Large intestine (tissue), 3 donors: ENCODE results near the gene DAD1. TPM values are rescaled to one million over a fixed set of nuclear protein-coding genes. Genes with fewer than 3 reads are reported as not detected.
A peak's percentile ranks its signal among the peaks of the same experiment; 100 is the strongest.
"Not testable (repeated sequence)": the region's sequence is repeated elsewhere in the genome, so short reads cannot be mapped to it uniquely, and the experiment has no call there.

ENCODE experiments used
- DNase-seq, 2 donors: peaks; one replicate each; pipeline versions ENCODE4 v3.0.0 to v3.0.0-alpha.2; 2013
- H3K27ac ChIP-seq: one replicate; pipeline ENCODE4 v1.5.1; 2013; ENCODE audit warnings: low read length
- H3K27me3 ChIP-seq: 2 replicates; pipeline ENCODE4 v1.6.1; 2013; ENCODE audit warnings: low read length; ENCODE audit not compliant: control insufficient read depth, insufficient read depth
- H3K36me3 ChIP-seq: 2 replicates; pipeline ENCODE4 v1.6.1; 2013; ENCODE audit warnings: low read length; ENCODE audit not compliant: control insufficient read depth, insufficient read depth
- H3K4me1 ChIP-seq: one replicate; pipeline ENCODE4 v1.6.1; 2013; ENCODE audit warnings: low read length; ENCODE audit not compliant: control insufficient read depth, insufficient read depth
- H3K4me3 ChIP-seq: one replicate; pipeline ENCODE4 v1.5.1; 2013; ENCODE audit warnings: low read length
- H3K9me3 ChIP-seq: one replicate; pipeline ENCODE4 v1.6.1; 2013; ENCODE audit warnings: mild to moderate bottlenecking, low read depth, low read length, moderate library complexity; ENCODE audit not compliant: control insufficient read depth
- WGBS: methylation state at CpG from one replicate; pipeline ENCODE4 v1.1.5; 2013; ENCODE audit warnings: low lambda C conversion rate; ENCODE audit not compliant: insufficient coverage; 5-methylcytosine and 5-hydroxymethylcytosine counted together
- polyA plus RNA-seq: library from polyadenylated mRNA; unstranded; fragments of 120-200 nt; gene quantifications from one replicate; pipeline ENCODE4 v1.2.1, GENCODE V29; 2013

DAD1 gene
- polyA plus RNA-seq, 1 donor = 206 TPM

- Histone ChIP-seq H3K4me1 (peaks cover 12% of the 10 kb centered on the region), H3K9me3 (no peaks in the 10 kb centered on the region), H3K4me3 (no peak overlapping the region), H3K27me3 (no peaks in the 10 kb centered on the region), H3K27ac (peak overlapping the region; percentile 6), H3K36me3 (peaks cover 52% of the 10 kb centered on the region)
- DNase-seq = peak; percentile 68 to 73
- WGBS = 0% methylated on average over 1 of the region's 8 CpGs
These were observed 18.7 kb downstream of the DAD1 start for GRCh38 chr14:22570132-22570949.

GRCh38 chr14:22569737-22570131 lies 19.3 kb downstream of the DAD1 start:
- peaks cover 49% of the 10 kb centered on the region for H3K36me3 ChIP-seq
- H3K4me3 ChIP-seq = no peak overlapping the region
- H3K9me3 ChIP-seq = no peaks in the 10 kb centered on the region
- 80% methylated on average over 1 of the region's 3 CpGs for WGBS
- H3K27me3 ChIP-seq = no peaks in the 10 kb centered on the region
- H3K4me1 ChIP-seq = peaks cover 15% of the 10 kb centered on the region
- H3K27ac ChIP-seq = no peak overlapping the region
- DNase-seq = no peak

- H3K4me3 ChIP-seq = no peak overlapping the region
- 100% methylated on average over 1 of the region's 6 CpGs for WGBS
- no peak for DNase-seq
- peaks cover 44% of the 10 kb centered on the region for H3K36me3 ChIP-seq
- H3K27me3 ChIP-seq = no peaks in the 10 kb centered on the region
- peaks cover 15% of the 10 kb centered on the region for H3K4me1 ChIP-seq
- no peak overlapping the region for H3K27ac ChIP-seq
- H3K9me3 ChIP-seq = no peaks in the 10 kb centered on the region
These were observed 19.8 kb downstream of the DAD1 start for GRCh38 chr14:22569106-22569736.

GRCh38 chr14:22567437-22567836 lies 21.6 kb downstream of the DAD1 start:
- H3K27me3 ChIP-seq = no peaks in the 10 kb centered on the region
- peaks cover 15% of the 10 kb centered on the region for H3K4me1 ChIP-seq
- WGBS = no CpG with 5 or more reads among the region's 1 CpG
- H3K4me3 ChIP-seq = no peak overlapping the region
- H3K9me3 ChIP-seq = no peaks in the 10 kb centered on the region
- no peak overlapping the region for H3K27ac ChIP-seq
- peaks cover 38% of the 10 kb centered on the region for H3K36me3 ChIP-seq
- no peak for DNase-seq

- no peaks in the 10 kb centered on the region for H3K9me3 ChIP-seq
- H3K36me3 ChIP-seq = peaks cover 33% of the 10 kb centered on the region
- no peak overlapping the region for H3K27ac ChIP-seq
- DNase-seq = no peak
- no peaks in the 10 kb centered on the region for H3K27me3 ChIP-seq
- no peak overlapping the region for H3K4me3 ChIP-seq
- H3K4me1 ChIP-seq = peaks cover 20% of the 10 kb centered on the region
- no CpG with 5 or more reads among the region's 2 CpGs for WGBS
These were observed 22.2 kb downstream of the DAD1 start for GRCh38 chr14:22566845-22567244.

GRCh38 chr14:22566266-22566665 lies 22.8 kb downstream of the DAD1 start:
- Histone ChIP-seq H3K4me1 (peaks cover 26% of the 10 kb centered on the region), H3K36me3 (peaks cover 29% of the 10 kb centered on the region)
- not testable (repeated sequence) for H3K27me3 ChIP-seq, H3K27ac ChIP-seq, DNase-seq, H3K9me3 ChIP-seq, H3K4me3 ChIP-seq
- WGBS = 100% methylated on average over 2 of the region's 9 CpGs

GRCh38 chr14:22565391-22565945 lies 23.6 kb downstream of the DAD1 start:
- H3K4me1 ChIP-seq = peaks cover 33% of the 10 kb centered on the region
- H3K4me3 ChIP-seq = no peak overlapping the region
- peaks cover 23% of the 10 kb centered on the region for H3K36me3 ChIP-seq
- H3K9me3 ChIP-seq = no peaks in the 10 kb centered on the region
- H3K27me3 ChIP-seq = no peaks in the 10 kb centered on the region
- peak in 1 of 2 donors; percentile 47 for DNase-seq
- peak overlapping the region; percentile 14 for H3K27ac ChIP-seq
- 100% methylated on average over 1 of the region's 3 CpGs for WGBS

- Histone ChIP-seq H3K4me1 (peaks cover 40% of the 10 kb centered on the region), H3K9me3 (no peaks in the 10 kb centered on the region), H3K4me3 (no peak overlapping the region), H3K27me3 (no peaks in the 10 kb centered on the region), H3K27ac (no peak overlapping the region), H3K36me3 (peaks cover 22% of the 10 kb centered on the region)
- no CpG with 5 or more reads among the region's 1 CpG for WGBS
- no peak for DNase-seq
These were observed 24.6 kb downstream of the DAD1 start for GRCh38 chr14:22564463-22564862.

- no CpG with 5 or more reads among the region's 5 CpGs for WGBS
- Histone ChIP-seq H3K4me1 (peaks cover 43% of the 10 kb centered on the region), H3K9me3 (no peaks in the 10 kb centered on the region), H3K27ac (no peak overlapping the region), H3K4me3 (no peak overlapping the region), H3K27me3 (no peaks in the 10 kb centered on the region), H3K36me3 (peaks cover 17% of the 10 kb centered on the region)
- DNase-seq = no peak
These were observed 25.0 kb downstream of the DAD1 start for GRCh38 chr14:22563987-22564386.

- H3K27ac ChIP-seq = peak overlapping the region; percentile 65
- WGBS = no CpG with 5 or more reads among the region's 11 CpGs
These were observed 27.1 kb downstream of the DAD1 start for GRCh38 chr14:22561661-22562579.

More at GRCh38 chr14:22561661-22562579, 27.1 kb downstream of the DAD1 start:
- H3K36me3 ChIP-seq = peaks cover 12% of the 10 kb centered on the region
- H3K4me1 ChIP-seq = peaks cover 51% of the 10 kb centered on the region
- no peaks in the 10 kb centered on the region for H3K9me3 ChIP-seq
- no peaks in the 10 kb centered on the region for H3K27me3 ChIP-seq
- H3K4me3 ChIP-seq = no peak overlapping the region
- peak in 1 of 2 donors; percentile 52 for DNase-seq
